Fibroblast of skin of back (primary cell): ENCODE measurements around the gene XIRP1.

Experiments used
- DNase-seq: peaks from one replicate; pipeline ENCODE4 v3.0.0-alpha.2; 2013

The XIRP1 gene

GRCh38 chr3:39209329-39209970 is 17.1 kb upstream of the XIRP1 start:
- no peak for DNase-seq

- DNase-seq: peak; percentile 66
These were observed 16.2 kb upstream of the XIRP1 start for GRCh38 chr3:39208463-39209055.

- no peak for DNase-seq
These were observed 15.2 kb upstream of the XIRP1 start for GRCh38 chr3:39207361-39208186.

GRCh38 chr3:39205919-39206516 is 13.6 kb upstream of the XIRP1 start:
- no peak for DNase-seq

- DNase-seq: peak; percentile 9
These were observed 12.7 kb upstream of the XIRP1 start for GRCh38 chr3:39205131-39205530.

- DNase-seq: no peak
These were observed 11.5 kb upstream of the XIRP1 start for GRCh38 chr3:39203860-39204259.

- DNase-seq: no peak
These were observed 11.0 kb upstream of the XIRP1 start for GRCh38 chr3:39203402-39203801.

- DNase-seq: no peak
These were observed 9.7 kb upstream of the XIRP1 start for GRCh38 chr3:39202094-39202493.

- no peak for DNase-seq
These were observed 4.4 kb upstream of the XIRP1 start for GRCh38 chr3:39196671-39197356.

GRCh38 chr3:39196034-39196433 is 3.6 kb upstream of the XIRP1 start:
- DNase-seq: no peak

GRCh38 chr3:39193391-39193790 is 996 bp upstream of the XIRP1 start:
- DNase-seq: peak; percentile 76

GRCh38 chr3:39191773-39192172 is 622 bp downstream of the XIRP1 start:
- DNase-seq: no peak

GRCh38 chr3:39191111-39191510 is 1.3 kb downstream of the XIRP1 start:
- peak; percentile 38 for DNase-seq

- DNase-seq: no peak
These were observed 1.9 kb downstream of the XIRP1 start for GRCh38 chr3:39190281-39191025.

- peak; percentile 60 for DNase-seq
These were observed 2.5 kb downstream of the XIRP1 start for GRCh38 chr3:39189959-39190269.

- no peak for DNase-seq
These were observed 3.0 kb downstream of the XIRP1 start for GRCh38 chr3:39189150-39189958.

- DNase-seq: no peak
These were observed 3.9 kb downstream of the XIRP1 start for GRCh38 chr3:39188271-39189149.

GRCh38 chr3:39187372-39188155 is 4.8 kb downstream of the XIRP1 start:
- no peak for DNase-seq

GRCh38 chr3:39186692-39187151 is 5.7 kb downstream of the XIRP1 start:
- DNase-seq: no peak
